Measurements from ENCODE around the gene PSMB11. TPM values are rescaled to one million over a fixed set of nuclear protein-coding genes. Genes with fewer than 3 reads are reported as not detected.

The PSMB11 gene
- total RNA-seq, 1 experiment from 2014 or later, result not detected

GRCh38 chr14:23079716-23080115, 37.7 kb downstream of the PSMB11 start:
- Histone ChIP-seq H3K4me2 (no peak overlapping the region), H3K4me3 (no peak overlapping the region)
- intact Hi-C loops (cut with micrococcal nuclease; ENCODE audit: unreplicated experiment), result loop anchor here (2.0 to 10.0 kb wide), 2 partner anchors 15 to 225 kb away; partner anchors contain the start of genes ACIN1, BCL2L2, C14orf119 and PPP1R3E

GRCh38 chr14:23080474-23080873, 38.5 kb downstream of the PSMB11 start:
- H3K27me3 ChIP-seq (ENCODE audit: insufficient read depth, low read depth), result no peaks in the 10 kb centered on the region
- ChIA-PET POLR2A (ENCODE audit: unreplicated experiment) (no interaction called here), CTCF (no interaction called here)
- H3K79me2 ChIP-seq (ENCODE audit: low read depth), result peaks cover 11% of the 10 kb centered on the region; the same call in 1 of the 2 replicates
- no peak for TF ChIP-seq EZH2 (IDR thresholded peaks at IDR 0.05; ENCODE audit: low read depth)
- TF ChIP-seq CTCF (conservative IDR thresholded peaks at IDR 0.05), result no peak
- H3K9me3 ChIP-seq (ENCODE audit: insufficient read depth, low read depth), result no peaks in the 10 kb centered on the region
- peaks cover 52% of the 10 kb centered on the region for H3K4me1 ChIP-seq (replicated peaks; ENCODE audit: insufficient read depth)
- H3K27ac ChIP-seq, result peak overlapping the region; percentile 96
- intact Hi-C loops (cut with micrococcal nuclease; ENCODE audit: unreplicated experiment), result no loop called here
- DNase-seq, result no peak
- no peaks in the 10 kb centered on the region for H3K9me2 ChIP-seq (ENCODE audit: insufficient read depth)
- no peak overlapping the region for H3K4me2 ChIP-seq
- H2AFZ ChIP-seq, result no peak overlapping the region
- BruUV-seq (replicated peaks), result TSS peak; percentile 72
- no peak overlapping the region for H3K4me3 ChIP-seq
- no peaks in the 10 kb centered on the region for H4K20me1 ChIP-seq (ENCODE audit: insufficient read depth)
- peaks cover 52% of the 10 kb centered on the region for H3F3A ChIP-seq (ENCODE audit: insufficient read depth, low read depth)
- peaks cover 37% of the 10 kb centered on the region for H3K36me3 ChIP-seq (ENCODE audit: low read depth)

More at GRCh38 chr14:23079716-23080115, 37.7 kb downstream of the PSMB11 start:
- Histone ChIP-seq H3K79me2 (ENCODE audit: low read depth) (peaks cover 18% of the 10 kb centered on the region; the same call in 1 of the 2 replicates), H3K9me2 (ENCODE audit: insufficient read depth) (no peaks in the 10 kb centered on the region), H3K36me3 (ENCODE audit: low read depth) (peaks cover 33% of the 10 kb centered on the region), H3K4me1 (replicated peaks; ENCODE audit: insufficient read depth) (peaks cover 53% of the 10 kb centered on the region), H3F3A (ENCODE audit: insufficient read depth, low read depth) (peaks cover 52% of the 10 kb centered on the region), H3K27ac (peak overlapping the region; percentile 96), H3K27me3 (ENCODE audit: insufficient read depth, low read depth) (no peaks in the 10 kb centered on the region), H2AFZ (no peak overlapping the region), H4K20me1 (ENCODE audit: insufficient read depth) (no peaks in the 10 kb centered on the region), H3K9me3 (ENCODE audit: insufficient read depth, low read depth) (no peaks in the 10 kb centered on the region)
- BruUV-seq (replicated peaks), result no TSS peak
- ChIA-PET CTCF (no interaction called here), POLR2A (ENCODE audit: unreplicated experiment) (no interaction called here)
- DNase-seq, result no peak
- TF ChIP-seq EZH2 (IDR thresholded peaks at IDR 0.05; ENCODE audit: low read depth) (no peak), CTCF (conservative IDR thresholded peaks at IDR 0.05) (no peak)

GRCh38 chr14:23085458-23085857, 43.4 kb downstream of the PSMB11 start:
- no TSS peak for BruUV-seq (replicated peaks)
- intact Hi-C loops (cut with micrococcal nuclease; ENCODE audit: unreplicated experiment), result no loop called here
- Histone ChIP-seq H3K79me2 (ENCODE audit: low read depth) (peaks cover 10% of the 10 kb centered on the region; the same call in 1 of the 2 replicates), H4K20me1 (ENCODE audit: insufficient read depth) (no peaks in the 10 kb centered on the region), H3K4me2 (no peak overlapping the region), H3F3A (ENCODE audit: insufficient read depth, low read depth) (peaks cover 14% of the 10 kb centered on the region; the same call in 1 of the 2 replicates), H3K27ac (no peak overlapping the region), H3K4me3 (no peak overlapping the region), H2AFZ (no peak overlapping the region), H3K9me2 (ENCODE audit: insufficient read depth) (no peaks in the 10 kb centered on the region), H3K9me3 (ENCODE audit: insufficient read depth, low read depth) (no peaks in the 10 kb centered on the region), H3K36me3 (ENCODE audit: low read depth) (peaks cover 29% of the 10 kb centered on the region), H3K27me3 (ENCODE audit: insufficient read depth, low read depth) (no peaks in the 10 kb centered on the region), H3K4me1 (replicated peaks; ENCODE audit: insufficient read depth) (peaks cover 4% of the 10 kb centered on the region; the same call in 1 of the 2 replicates)
- DNase-seq, result no peak
- ChIA-PET POLR2A (ENCODE audit: unreplicated experiment) (no interaction called here), CTCF (interaction anchor here (0.6 kb wide), 1 partner anchor 91 kb away, joined by 4 read pairs; no protein-coding TSS in a partner anchor)
- TF ChIP-seq CTCF (conservative IDR thresholded peaks at IDR 0.05), result no peak
